GM18861 (cell line): ENCODE data around the gene SCARF2.
"Not testable (repeated sequence)": the region's sequence is repeated elsewhere in the genome, so short reads cannot be mapped to it uniquely, and the experiment has no call there.

Source experiments
- ATAC-seq: cut with Tn5 transposase; IDR thresholded peaks from one replicate; pipeline ENCODE4 v1.9.1; 2021; ENCODE audit not compliant: unreplicated experiment

SCARF2 gene

DNA sequence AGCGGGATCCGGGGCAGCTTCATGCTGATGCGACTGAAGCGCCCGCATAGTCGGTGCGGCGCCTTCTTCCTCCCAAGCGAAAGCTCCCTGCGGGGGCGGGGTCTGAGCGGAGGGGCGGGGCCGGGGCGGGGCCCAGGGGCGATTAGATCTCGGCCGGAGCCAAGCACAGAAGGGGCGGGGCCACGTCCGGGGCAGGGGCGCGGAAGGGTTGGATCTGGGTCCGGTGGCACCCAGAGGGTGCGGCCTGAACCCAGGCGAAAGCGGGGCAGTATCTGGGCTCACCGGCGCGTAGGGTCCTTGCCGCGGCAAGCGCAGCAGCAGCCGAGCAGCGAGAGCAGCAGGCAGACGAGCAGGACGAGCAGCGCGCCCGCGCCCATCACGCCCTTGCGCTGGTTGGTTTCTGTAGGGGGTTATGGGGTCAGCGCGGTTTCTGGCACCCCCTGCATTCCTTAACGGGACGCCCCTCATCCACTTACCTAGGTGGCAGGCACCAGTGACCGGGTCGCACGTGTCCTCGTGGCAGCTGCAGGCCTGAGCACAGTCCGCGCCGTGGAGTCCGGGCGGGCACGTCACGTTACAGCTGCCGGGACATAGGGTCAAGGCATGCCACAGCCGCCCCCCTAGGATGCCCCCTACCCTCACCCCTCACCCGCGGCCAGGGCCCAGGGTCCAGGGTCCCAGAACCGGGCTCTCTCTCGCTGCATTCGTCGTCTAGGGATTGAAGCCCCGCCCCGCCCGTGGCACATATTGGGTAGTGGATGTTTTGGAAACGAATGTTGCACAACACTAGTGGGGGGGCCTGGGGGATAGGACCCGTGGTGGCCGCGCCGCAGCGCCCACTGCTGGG is 8.1 kb downstream of the SCARF2 start:
- ATAC-seq: no peak

- no peak for ATAC-seq
Measured at GRCh38 chr22:20428496-20429253, 8.9 kb downstream of the SCARF2 start.

GRCh38 chr22:20427945-20428417 is 9.6 kb downstream of the SCARF2 start:
- no peak for ATAC-seq

DNA sequence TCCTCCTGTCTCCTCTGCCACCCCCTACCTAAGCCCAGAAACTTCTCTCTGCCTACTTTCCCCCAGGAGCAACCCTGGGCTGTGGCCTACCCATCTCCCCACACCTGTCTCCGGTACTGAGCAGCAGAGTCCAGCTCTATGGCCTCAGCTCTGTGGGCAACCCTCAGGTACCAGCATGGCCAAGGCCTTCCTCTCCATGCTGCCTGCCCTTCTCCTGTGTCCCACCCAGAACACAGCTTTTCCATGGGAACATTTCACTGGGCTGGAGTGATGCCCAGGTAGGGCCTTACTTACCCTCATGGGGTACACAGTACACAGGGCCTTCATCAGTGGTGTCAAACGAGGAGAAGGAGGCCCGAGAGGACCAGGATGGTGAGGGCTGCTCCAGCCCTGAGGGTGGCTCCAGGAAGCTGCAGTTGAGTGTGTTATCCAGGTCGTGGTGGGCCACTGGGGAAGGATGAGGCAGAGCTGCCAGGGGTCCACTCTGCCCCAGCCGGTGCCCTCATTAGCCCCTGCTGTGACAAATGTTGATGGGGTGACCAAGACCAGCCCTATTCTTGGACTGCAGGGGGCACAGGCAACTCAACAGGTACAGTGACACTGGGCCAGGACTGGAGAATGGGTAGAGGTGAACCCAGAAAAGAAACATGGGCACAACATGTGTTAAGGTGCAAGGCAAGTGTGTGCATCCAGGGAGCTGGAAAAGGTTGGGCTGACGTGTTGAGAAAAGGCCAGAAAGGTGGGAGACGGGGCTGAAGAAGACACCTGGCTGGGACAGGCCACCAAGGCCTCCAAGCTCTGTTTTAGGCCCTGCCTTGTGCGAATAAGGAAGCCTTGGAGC is 10.3 kb downstream of the SCARF2 start:
- ATAC-seq: no peak

DNA sequence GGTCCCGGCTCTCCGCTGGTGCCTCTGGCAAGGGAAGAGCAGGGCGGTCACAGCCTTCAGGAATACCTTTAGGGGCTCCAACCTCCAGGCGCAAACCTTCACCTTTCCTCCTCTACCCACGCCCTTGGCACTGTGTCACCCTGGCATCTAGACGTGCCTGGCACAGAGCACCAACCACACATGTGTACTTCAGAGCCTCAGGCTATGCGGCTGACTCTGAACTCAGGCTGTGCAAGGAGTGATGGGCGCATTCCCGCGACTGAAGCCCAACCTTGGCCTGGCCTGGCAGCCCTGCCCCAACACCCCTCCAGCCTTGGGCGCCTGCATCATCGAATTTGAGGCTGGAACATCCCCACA is 11.4 kb downstream of the SCARF2 start:
- ATAC-seq: no peak

DNA sequence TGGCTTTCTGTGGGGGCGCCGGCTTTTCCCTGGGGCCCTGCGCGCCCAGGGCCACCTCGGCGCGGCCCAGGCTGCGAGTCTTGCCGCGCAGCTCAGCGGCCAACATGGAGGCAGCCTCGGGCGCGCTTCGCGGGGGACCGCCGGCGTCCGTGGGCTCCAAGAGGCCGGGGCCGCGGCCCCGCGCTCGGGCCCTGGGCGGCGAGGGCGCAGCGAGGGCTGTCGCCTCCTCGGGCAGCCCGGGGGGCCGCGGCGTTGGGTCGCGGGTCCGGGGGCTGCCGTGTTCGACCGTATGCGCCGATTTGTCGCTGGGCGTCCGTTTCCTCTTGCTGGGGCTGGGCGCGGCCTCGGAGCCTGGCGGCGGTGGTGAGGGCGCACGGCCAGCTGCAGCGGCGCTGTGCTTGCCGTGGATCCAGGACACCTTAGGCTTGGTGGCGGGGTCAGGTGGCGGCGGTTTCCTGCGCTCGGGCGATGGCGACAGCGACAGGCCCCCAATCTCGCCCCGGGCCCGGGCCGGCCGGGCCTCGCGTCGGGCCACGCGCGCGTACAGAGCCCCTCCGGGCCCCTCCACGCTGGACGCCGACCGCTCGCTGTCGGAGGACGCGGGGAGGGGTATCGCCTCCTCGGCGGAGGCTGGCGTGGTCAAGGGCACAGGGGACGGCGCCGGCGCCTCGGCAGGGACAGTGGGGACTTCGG is 11.9 kb downstream of the SCARF2 start:
- ATAC-seq: no peak

- ATAC-seq: no peak
Measured at GRCh38 chr22:20424932-20425565, 12.6 kb downstream of the SCARF2 start.

DNA sequence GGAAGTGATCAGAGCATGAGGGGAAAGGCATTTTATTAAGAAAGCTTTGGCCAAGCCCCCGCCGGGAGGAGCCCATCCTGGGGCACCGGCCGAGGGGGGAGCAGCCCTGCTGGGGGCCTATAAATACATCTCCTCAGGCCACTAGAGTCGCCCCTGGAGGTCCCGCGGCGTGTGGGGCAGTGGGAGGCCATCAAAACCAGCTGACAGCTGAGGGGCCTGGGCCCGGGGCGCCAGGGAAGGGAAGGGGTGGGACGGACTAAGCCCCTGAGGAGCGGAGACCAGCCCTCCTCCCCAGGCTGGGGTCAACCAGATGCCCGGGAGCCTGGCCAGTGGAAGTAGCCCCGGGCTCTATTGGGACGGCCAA is 13.1 kb downstream of the SCARF2 start:
- no peak for ATAC-seq

GRCh38 chr22:20423906-20424551 is 13.6 kb downstream of the SCARF2 start:
- no peak for ATAC-seq

- no peak for ATAC-seq
Measured at GRCh38 chr22:20423008-20423905, 14.4 kb downstream of the SCARF2 start.

- ATAC-seq: no peak
Measured at GRCh38 chr22:20422271-20423007, 15.2 kb downstream of the SCARF2 start.

GRCh38 chr22:20421507-20421874 is 16.1 kb downstream of the SCARF2 start:
- no peak for ATAC-seq

DNA sequence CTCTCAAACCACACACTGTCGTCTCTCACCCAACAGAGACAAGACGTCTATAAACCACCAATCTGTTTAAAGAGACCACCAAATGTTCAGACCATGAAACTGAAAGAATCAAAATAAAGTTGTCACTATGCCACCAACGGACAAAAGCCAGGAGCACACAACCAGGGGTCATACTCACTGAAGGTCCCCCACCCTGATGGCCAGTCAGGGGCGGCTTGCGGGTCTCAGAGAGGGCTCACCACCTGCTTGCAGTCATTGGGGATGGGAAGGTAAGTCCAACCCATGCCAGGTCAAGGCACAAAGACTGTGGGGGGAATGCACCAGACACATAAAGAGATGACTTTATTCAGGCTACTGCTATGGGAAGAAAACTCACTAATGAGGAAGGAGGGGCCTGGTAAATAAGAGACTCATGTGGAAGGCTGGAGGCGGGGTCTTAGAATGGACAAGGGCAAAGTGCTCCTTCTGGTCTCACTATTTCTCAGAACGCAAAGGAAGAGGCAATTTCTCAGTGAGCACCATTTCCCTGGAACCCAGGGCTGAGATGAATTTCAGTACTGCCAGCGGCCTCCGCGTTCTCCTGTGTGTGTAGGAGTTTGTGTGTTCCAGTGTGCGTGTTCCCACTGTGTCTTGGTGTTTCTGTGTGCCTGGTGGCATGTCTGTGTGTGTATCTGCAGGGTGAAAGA is 17.3 kb downstream of the SCARF2 start:
- ATAC-seq: no peak

DNA sequence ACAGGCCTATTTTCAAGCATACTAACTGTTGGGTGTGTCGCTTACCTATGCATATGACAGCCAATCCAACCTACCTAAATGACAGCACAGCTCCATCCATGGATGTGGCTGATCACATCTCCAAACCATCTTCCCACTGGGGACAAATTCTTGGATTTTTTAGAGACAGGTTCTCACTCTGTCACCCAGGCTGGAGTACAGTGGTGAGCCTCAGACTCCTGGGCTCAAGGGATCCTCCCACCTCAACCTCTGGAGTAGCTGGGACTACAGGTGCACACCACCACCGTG is 18.0 kb downstream of the SCARF2 start:
- no peak for ATAC-seq

DNA sequence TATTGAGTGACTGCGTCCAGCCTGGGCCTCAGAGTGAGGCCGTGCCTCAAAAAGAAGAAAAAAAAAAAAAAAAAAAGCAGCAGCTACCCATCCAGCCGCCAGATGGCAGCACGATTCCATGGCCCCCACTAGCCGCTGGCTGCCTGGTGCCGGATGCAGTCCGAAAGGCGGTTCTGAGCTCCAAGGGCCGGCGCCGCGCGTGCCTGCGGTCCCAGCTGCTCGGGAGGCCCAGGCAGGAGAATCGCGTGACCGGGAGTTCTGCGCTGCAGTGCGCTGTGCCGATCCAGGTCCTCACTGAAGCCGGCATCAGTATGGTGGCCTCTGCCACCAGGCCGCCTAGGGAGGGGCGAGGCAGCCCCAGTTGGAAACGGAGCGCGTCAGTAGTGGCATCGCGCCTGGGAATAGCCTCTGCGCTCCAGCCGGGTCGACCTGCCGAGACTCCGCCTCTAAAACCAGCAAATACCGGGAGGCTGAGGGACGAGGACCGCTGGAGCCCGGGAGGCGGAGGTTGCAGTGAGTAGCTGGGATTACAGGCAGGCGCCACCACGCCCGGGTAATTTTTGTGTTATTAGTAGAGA is 19.3 kb downstream of the SCARF2 start:
- ATAC-seq: no peak

- not testable (repeated sequence) for ATAC-seq
Measured at GRCh38 chr22:20415699-20416098, 21.9 kb downstream of the SCARF2 start.

DNA sequence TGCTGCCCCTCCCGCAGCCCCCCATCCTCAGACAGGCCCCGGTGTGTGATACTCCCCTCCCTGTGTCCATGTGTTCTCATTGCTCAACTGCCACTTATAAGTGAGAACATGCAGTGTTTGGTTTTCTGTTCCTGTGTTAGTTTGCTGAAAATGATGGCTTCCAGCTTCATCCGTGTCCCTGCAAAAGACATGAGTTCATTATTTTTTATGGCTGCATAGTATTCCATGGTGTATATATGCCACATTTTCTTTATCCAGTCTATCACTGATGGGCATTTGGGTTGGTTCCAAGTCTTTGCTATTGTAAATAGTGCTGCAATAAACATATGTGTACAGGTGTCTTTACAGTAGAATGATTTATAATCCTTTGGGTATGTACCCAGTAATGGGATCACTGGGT is 22.4 kb downstream of the SCARF2 start:
- not testable (repeated sequence) for ATAC-seq

DNA sequence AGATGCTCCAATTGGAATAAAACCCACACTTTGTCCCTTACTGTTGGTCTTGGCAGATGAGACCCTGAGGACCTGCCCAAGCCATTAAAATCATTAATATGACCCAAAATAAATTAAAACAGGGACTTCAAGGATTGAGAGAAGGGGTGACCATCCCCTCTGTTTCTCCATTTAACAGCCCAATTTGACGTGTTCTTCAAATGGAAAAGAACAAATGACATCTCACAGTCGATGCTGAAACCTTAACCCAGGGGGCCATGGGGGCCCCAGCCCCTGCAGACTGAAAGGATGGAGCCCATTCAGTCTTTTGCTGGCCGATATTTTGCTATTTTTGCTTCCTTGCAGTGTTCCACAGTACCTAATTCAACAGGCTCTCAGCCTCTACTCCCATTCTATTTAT is 23.2 kb downstream of the SCARF2 start:
- no peak for ATAC-seq
